Osteocyte (in vitro differentiated cells): Measurements from ENCODE around the gene MAP3K10. TPM values are rescaled to one million over a fixed set of nuclear protein-coding genes. Genes with fewer than 3 reads are reported as not detected.
A peak's percentile ranks its signal among the peaks of the same experiment; 100 is the strongest.
"Not testable (repeated sequence)": the region's sequence is repeated elsewhere in the genome, so short reads cannot be mapped to it uniquely, and the experiment has no call there.

Source experiments
- DNase-seq: peaks from one replicate; pipeline ENCODE4 v3.0.0; 2021; ENCODE audit warnings: mixed read lengths; ENCODE audit not compliant: unreplicated experiment; ENCODE audit errors: extremely low spot score
- H3K27ac Mint-ChIP-seq: one replicate; pipeline ENCODE4 v1.8.0; 2021; ENCODE audit warnings: mild to moderate bottlenecking, mixed read lengths; ENCODE audit not compliant: unreplicated experiment
- H3K27me3 Mint-ChIP-seq: one replicate; pipeline ENCODE4 v1.8.0; 2021; ENCODE audit warnings: mixed read lengths; ENCODE audit not compliant: unreplicated experiment
- H3K36me3 Mint-ChIP-seq: one replicate; pipeline ENCODE4 v1.8.0; 2021; ENCODE audit warnings: mixed read lengths; ENCODE audit not compliant: unreplicated experiment
- H3K4me1 Mint-ChIP-seq: one replicate; pipeline ENCODE4 v1.8.0; 2021; ENCODE audit warnings: mixed read lengths; ENCODE audit not compliant: unreplicated experiment
- H3K4me3 Mint-ChIP-seq: one replicate; pipeline ENCODE4 v1.8.0; 2021; ENCODE audit warnings: mild to moderate bottlenecking, moderate library complexity, mixed read lengths; ENCODE audit not compliant: unreplicated experiment
- H3K9me3 Mint-ChIP-seq: one replicate; pipeline ENCODE4 v1.8.0; 2021; ENCODE audit warnings: mixed read lengths; ENCODE audit not compliant: unreplicated experiment
- total RNA-seq: library from RNA; stranded (reverse); gene quantifications from 2 replicates; pipeline ENCODE4 v1.2.1, GENCODE V29; 2021
- TF ChIP-seq, protein P1 (sequence below): fragments of 200-600 bp; sonication (generic); IDR thresholded peaks from 2 replicates; pipeline ENCODE4 v1.5.0; 2021; ENCODE audit warnings: antibody characterized with exemption, mild to moderate bottlenecking, moderate library complexity

Gene MAP3K10
- total RNA-seq, 1 donor from 2014 or later = 24.2 TPM

DNA sequence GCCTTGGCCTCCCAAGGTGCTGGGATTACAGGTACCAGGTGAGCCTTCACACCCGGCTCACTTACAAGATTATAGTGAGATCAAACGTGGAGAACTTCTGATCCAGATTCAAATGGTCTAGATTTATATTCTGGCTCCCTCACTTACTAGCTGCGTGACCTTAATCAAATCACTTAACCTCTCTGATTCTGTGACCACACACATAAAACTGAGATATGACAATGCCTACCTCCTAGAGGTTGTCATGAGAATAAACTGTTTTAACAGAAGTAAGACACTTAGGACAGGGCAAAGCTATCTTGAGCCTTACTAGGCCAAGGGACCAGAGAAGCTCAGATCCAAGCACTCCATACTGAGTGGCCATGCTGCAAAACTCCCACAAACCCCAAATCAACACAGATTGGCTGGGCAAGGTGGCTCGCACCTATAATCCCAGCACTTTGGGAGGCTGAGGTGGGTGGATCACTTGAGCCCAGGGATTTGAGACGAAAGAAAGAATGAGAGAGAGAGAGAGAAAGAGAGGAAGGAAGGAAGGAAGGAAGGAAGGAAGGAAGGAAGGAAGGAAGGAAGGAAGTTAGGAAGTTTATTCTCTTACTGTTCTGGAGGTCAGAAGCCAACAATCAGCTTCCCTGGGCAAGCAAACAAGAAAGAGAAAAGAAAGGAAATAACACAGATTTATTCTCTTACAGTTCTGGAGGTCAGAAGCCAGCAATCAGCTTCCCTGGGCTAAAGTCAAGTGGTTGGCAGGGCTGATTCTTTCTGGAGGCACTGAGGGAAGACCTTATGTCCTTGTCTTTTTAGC is 46.1 kb upstream of the MAP3K10 start:
- TF ChIP-seq, protein P1, sequence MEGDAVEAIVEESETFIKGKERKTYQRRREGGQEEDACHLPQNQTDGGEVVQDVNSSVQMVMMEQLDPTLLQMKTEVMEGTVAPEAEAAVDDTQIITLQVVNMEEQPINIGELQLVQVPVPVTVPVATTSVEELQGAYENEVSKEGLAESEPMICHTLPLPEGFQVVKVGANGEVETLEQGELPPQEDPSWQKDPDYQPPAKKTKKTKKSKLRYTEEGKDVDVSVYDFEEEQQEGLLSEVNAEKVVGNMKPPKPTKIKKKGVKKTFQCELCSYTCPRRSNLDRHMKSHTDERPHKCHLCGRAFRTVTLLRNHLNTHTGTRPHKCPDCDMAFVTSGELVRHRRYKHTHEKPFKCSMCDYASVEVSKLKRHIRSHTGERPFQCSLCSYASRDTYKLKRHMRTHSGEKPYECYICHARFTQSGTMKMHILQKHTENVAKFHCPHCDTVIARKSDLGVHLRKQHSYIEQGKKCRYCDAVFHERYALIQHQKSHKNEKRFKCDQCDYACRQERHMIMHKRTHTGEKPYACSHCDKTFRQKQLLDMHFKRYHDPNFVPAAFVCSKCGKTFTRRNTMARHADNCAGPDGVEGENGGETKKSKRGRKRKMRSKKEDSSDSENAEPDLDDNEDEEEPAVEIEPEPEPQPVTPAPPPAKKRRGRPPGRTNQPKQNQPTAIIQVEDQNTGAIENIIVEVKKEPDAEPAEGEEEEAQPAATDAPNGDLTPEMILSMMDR = no peak
- Mint-ChIP-seq H3K27me3 (peaks cover 11% of the 10 kb centered on the region), H3K4me1 (peaks cover 13% of the 10 kb centered on the region), H3K4me3 (no peak overlapping the region), H3K27ac (no peak overlapping the region), H3K9me3 (no peaks in the 10 kb centered on the region), H3K36me3 (no peaks in the 10 kb centered on the region)
- no peak for DNase-seq

DNA sequence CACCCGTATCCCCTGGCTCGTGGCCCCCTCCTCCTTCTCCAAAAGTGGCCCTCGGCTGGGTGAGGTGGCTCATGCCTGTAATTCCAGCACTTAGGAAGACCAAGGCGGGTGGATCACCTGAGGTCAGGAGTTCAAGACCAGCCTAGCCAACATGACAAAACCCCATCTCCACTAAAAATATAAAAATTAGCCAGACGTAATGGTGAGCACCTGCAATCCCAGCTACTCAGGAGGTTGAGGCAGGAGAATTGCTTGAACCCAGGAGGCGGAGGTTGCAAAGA is 45.5 kb upstream of the MAP3K10 start:
- H3K4me3 Mint-ChIP-seq, H3K36me3 Mint-ChIP-seq, H3K27ac Mint-ChIP-seq, H3K9me3 Mint-ChIP-seq: not testable (repeated sequence)
- Mint-ChIP-seq H3K27me3 (peaks cover 11% of the 10 kb centered on the region), H3K4me1 (peaks cover 13% of the 10 kb centered on the region)
- DNase-seq = peak; percentile 74

GRCh38 chr19:40147338-40147692 is 43.9 kb upstream of the MAP3K10 start:
- Mint-ChIP-seq H3K4me3 (no peak overlapping the region), H3K27me3 (peaks cover 7% of the 10 kb centered on the region), H3K9me3 (no peaks in the 10 kb centered on the region), H3K4me1 (peaks cover 13% of the 10 kb centered on the region), H3K36me3 (no peaks in the 10 kb centered on the region), H3K27ac (no peak overlapping the region)
- no peak for DNase-seq
- TF ChIP-seq, protein P1 = no peak

DNA sequence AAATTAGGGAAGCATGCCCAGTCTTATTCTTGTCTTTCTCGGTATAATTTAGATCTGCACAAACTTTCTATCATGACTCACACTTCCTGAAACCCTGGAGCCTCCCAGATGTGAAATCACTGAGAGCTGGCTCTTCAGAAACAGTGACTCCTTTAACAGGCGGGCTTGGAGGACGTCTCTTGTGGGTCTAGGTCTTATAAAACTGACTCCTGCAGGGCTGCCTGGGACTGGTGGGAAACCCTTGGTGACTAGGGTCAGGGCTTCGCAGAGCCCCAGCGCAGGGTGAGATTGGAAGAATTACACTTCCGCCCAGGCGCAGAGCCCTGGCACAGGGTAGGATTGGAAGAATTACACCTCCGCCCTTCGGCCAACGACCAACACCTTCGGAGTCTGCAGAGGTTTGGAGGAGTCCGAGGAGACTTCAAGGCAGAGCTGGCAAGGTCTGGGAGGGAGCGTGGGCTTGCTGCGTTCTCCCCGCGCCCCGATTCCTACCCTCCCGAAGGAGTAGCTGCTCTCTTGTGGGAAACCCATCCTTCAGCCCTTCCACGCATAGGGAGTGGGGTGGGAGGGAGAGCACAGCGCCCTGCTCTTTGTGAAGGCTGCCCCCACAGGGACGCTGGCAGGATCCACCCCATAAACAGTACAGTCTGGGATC is 43.4 kb upstream of the MAP3K10 start:
- no peaks in the 10 kb centered on the region for H3K36me3 Mint-ChIP-seq
- peaks cover 5% of the 10 kb centered on the region for H3K27me3 Mint-ChIP-seq
- TF ChIP-seq, protein P1 = no peak
- H3K4me1 Mint-ChIP-seq = peaks cover 13% of the 10 kb centered on the region
- H3K9me3 Mint-ChIP-seq = no peaks in the 10 kb centered on the region
- peak; percentile 73 for DNase-seq
- no peak overlapping the region for H3K27ac Mint-ChIP-seq
- H3K4me3 Mint-ChIP-seq = no peak overlapping the region

DNA sequence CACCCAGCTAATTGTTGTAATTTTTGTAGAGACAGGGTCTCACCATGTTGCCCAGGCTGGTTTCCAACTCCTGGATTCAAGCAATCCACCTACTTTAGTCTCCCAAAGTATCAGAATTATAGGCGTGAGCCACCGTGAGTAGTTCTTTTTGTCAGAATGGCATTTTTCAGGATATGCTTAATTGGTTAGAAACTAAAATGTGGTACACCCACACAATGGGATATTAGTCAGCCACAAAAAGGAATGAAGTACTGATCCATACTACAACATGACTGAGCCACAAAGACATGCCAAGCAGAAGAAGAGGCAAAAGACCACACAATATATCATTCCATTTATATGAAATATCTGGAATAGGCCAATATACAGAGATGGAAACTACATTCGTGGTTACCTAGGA is 41.7 kb upstream of the MAP3K10 start:
- Mint-ChIP-seq H3K9me3 (no peaks in the 10 kb centered on the region), H3K36me3 (no peaks in the 10 kb centered on the region), H3K4me3 (no peak overlapping the region), H3K27me3 (peaks cover 5% of the 10 kb centered on the region), H3K4me1 (peaks cover 9% of the 10 kb centered on the region), H3K27ac (no peak overlapping the region)
- DNase-seq = no peak
- TF ChIP-seq, protein P1 = no peak
